Osteoblast (primary cell): ENCODE results near the gene LAMA4. TPM values are rescaled to one million over a fixed set of nuclear protein-coding genes. Genes with fewer than 3 reads are reported as not detected.
A peak's percentile ranks its signal among the peaks of the same experiment; 100 is the strongest.
"Not testable (repeated sequence)": the region's sequence is repeated elsewhere in the genome, so short reads cannot be mapped to it uniquely, and the experiment has no call there.

Experiments
- DNase-seq: peaks from one replicate; pipeline ENCODE4 v3.0.0; 2011; ENCODE audit warnings: low spot score, mixed read lengths; ENCODE audit not compliant: insufficient read length; ENCODE audit errors: missing footprints
- H2AFZ ChIP-seq: 2 replicates; pipeline ENCODE4 v1.6.0; 2011; ENCODE audit warnings: mild to moderate bottlenecking, low read length
- H3K27ac ChIP-seq: 2 replicates; pipeline ENCODE4 v1.5.1; 2011; ENCODE audit warnings: mild to moderate bottlenecking, low read depth, low read length, moderate library complexity
- H3K27me3 ChIP-seq: 2 replicates; pipeline ENCODE4 v1.6.0; 2012; ENCODE audit warnings: mild to moderate bottlenecking, control low read depth, inconsistent platforms, low read length, moderate library complexity; ENCODE audit not compliant: insufficient read depth
- H3K36me3 ChIP-seq: 2 replicates; pipeline ENCODE4 v1.5.1; 2011; ENCODE audit warnings: mild to moderate bottlenecking, low read length, control low read depth, moderate library complexity; ENCODE audit not compliant: insufficient read depth
- H3K4me1 ChIP-seq: 2 replicates; pipeline ENCODE4 v1.5.1; 2011; ENCODE audit warnings: mild to moderate bottlenecking, low read length, control low read depth, moderate library complexity; ENCODE audit not compliant: insufficient read depth
- H3K4me2 ChIP-seq: 2 replicates; pipeline ENCODE4 v1.6.0; 2011; ENCODE audit warnings: mild to moderate bottlenecking, low read length; ENCODE audit not compliant: insufficient read depth
- H3K4me3 ChIP-seq: fragments of 200-600 bp; sonication (generic); 3 replicates; pipeline ENCODE4 v1.5.1; 2012; ENCODE audit warnings: mild to moderate bottlenecking, low read length, inconsistent platforms; ENCODE audit not compliant: insufficient read depth
- H3K79me2 ChIP-seq: 2 replicates; pipeline ENCODE4 v1.6.0; 2012; ENCODE audit warnings: mild to moderate bottlenecking, low read length, control low read depth, inconsistent platforms; ENCODE audit not compliant: insufficient read depth
- H3K9me3 ChIP-seq: 2 replicates; pipeline ENCODE4 v1.5.1; 2011; ENCODE audit warnings: low read depth, low read length, control low read depth
- H4K20me1 ChIP-seq: 2 replicates; pipeline ENCODE4 v1.6.0; 2012; ENCODE audit warnings: mild to moderate bottlenecking, low read length, control low read depth; ENCODE audit not compliant: insufficient read depth
- total RNA-seq: library from RNA; depleted of rRNA; stranded (reverse); fragments of >200 nt; gene quantifications from 2 replicates; pipeline ENCODE4 v1.2.3, GENCODE V29; 2012
- TF ChIP-seq, protein P1 (sequence below): IDR thresholded peaks from 2 replicates; pipeline ENCODE4 v1.5.1; 2011; ENCODE audit warnings: mild to moderate bottlenecking, low read depth, low read length, moderate library complexity; ENCODE audit errors: extremely low read depth

LAMA4 gene
- total RNA-seq, 1 donor = 260 TPM

DNA sequence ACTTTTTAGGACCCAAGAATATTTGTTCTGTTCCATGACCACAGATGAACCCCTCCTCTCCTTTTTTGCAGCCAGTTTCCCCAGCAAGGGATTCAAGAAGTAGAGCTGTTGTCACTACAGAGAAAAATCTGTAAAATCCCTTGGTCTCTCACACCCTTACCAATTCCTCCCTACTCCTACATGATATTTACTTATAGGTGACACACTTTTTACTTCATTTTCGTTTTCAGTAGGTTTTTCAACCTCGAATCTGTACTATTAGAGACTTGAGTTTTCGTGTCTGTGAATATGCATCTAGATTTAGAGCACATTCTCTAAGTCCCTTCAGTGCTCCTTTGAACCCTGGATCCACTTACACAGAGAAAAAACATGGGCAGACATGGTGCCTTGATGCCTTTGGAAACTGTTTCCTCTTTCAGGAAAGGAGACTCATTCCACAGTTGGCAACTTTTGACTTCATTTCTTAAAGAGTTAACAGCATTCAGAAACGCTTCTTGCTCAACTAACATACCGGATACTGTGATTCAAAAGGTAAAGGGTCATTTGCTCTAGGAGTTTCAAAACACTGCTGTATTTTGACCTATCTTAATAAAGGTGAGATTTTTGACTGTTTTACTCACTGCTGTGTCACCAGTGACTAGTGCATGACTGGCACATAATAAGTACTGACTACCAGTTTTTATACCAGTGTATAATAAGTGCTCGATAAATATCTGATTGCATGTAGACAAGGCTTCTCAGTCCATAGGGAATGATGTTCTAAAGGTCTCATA, 50.6 kb downstream of the LAMA4 start:
- DNase-seq = no peak
- H3K4me2 ChIP-seq = peak overlapping the region; percentile 69
- H4K20me1 ChIP-seq = no peaks in the 10 kb centered on the region
- H3K27ac ChIP-seq = peak overlapping the region; percentile 97
- no peaks in the 10 kb centered on the region for H3K79me2 ChIP-seq
- no peaks in the 10 kb centered on the region for H3K9me3 ChIP-seq
- H3K4me1 ChIP-seq = peaks cover 55% of the 10 kb centered on the region
- TF ChIP-seq, protein P1, sequence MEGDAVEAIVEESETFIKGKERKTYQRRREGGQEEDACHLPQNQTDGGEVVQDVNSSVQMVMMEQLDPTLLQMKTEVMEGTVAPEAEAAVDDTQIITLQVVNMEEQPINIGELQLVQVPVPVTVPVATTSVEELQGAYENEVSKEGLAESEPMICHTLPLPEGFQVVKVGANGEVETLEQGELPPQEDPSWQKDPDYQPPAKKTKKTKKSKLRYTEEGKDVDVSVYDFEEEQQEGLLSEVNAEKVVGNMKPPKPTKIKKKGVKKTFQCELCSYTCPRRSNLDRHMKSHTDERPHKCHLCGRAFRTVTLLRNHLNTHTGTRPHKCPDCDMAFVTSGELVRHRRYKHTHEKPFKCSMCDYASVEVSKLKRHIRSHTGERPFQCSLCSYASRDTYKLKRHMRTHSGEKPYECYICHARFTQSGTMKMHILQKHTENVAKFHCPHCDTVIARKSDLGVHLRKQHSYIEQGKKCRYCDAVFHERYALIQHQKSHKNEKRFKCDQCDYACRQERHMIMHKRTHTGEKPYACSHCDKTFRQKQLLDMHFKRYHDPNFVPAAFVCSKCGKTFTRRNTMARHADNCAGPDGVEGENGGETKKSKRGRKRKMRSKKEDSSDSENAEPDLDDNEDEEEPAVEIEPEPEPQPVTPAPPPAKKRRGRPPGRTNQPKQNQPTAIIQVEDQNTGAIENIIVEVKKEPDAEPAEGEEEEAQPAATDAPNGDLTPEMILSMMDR = no peak
- H3K36me3 ChIP-seq = peaks cover 61% of the 10 kb centered on the region
- H2AFZ ChIP-seq = peak overlapping the region; percentile 54
- H3K4me3 ChIP-seq = peak overlapping the region; percentile 28
- no peaks in the 10 kb centered on the region for H3K27me3 ChIP-seq

DNA sequence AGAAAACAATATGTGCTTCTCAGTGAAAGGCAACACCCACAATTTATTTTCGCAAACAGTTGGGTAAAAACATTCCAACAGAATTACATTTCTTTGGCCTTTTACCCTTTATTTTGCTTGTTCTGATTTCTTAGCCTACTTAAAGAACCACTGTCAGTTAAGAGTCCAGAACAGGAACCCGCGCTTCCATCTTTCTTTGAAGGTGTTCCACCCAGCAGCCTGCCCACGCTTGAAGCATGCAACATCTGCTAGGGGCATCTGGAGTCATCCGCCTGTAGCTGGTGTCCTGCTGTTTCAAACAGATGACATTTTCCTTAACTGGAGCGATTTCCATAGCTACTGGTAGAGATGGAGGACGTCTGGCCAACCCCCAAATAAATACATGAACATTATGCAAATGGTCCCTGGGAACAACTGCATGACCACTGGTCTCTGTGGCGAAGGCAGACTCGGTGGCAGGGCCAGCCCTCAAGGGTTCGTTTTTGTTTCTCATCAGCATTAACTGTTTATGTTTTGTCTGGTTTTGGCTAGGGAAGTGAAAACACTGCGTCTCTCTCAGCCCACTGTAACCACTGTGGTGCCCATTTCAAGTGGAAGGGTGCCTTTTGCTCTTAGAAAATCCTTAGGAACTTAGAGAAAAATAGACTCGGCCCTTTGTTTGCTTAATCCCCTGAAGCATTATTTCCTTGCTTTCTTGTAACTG, 51.6 kb downstream of the LAMA4 start:
- Histone ChIP-seq H3K27ac (peak overlapping the region; percentile 97), H3K27me3 (no peaks in the 10 kb centered on the region), H4K20me1 (no peaks in the 10 kb centered on the region), H3K4me2 (peak overlapping the region; percentile 69), H3K4me3 (no peak overlapping the region), H3K4me1 (peaks cover 55% of the 10 kb centered on the region), H3K9me3 (no peaks in the 10 kb centered on the region), H2AFZ (peak overlapping the region; percentile 76), H3K79me2 (no peaks in the 10 kb centered on the region), H3K36me3 (peaks cover 71% of the 10 kb centered on the region)
- DNase-seq = no peak
- TF ChIP-seq, protein P1 = no peak

DNA sequence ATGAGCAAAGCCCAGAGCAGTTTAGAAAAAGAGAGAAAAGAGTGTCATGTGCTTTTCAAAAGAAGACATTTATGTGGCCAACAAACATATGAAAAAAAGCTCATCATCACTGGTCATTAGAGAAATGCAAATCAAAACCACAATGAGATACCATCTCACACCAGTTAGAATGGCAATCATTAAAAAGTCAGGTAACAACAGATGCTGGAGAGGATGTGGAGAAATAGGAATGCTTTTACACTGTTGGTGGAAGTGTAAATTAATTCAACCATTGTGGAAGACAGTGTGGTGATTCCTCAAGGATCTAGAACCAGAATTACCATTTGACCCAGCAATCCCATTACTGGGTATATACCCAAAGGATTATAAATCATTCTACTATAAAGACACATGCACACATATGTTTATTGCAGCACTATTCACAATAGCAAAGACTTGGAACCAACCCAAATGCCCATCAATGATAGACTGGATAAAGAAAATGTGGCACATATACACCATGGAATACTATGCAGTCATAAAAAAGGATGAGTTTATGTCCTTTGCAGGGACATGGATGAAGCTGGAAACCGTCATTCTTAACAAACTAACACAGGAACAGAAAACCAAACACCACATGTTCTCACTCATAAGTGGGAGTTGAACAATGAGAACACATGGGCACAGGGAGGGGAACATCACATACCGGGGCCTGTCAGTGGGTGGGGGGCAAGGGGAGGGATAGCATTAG, 54.0 kb downstream of the LAMA4 start:
- H3K79me2 ChIP-seq, H4K20me1 ChIP-seq, H2AFZ ChIP-seq, H3K4me2 ChIP-seq, DNase-seq, H3K27ac ChIP-seq, H3K9me3 ChIP-seq, H3K4me3 ChIP-seq, H3K27me3 ChIP-seq: not testable (repeated sequence)
- H3K4me1 ChIP-seq = peaks cover 33% of the 10 kb centered on the region
- peaks cover 77% of the 10 kb centered on the region for H3K36me3 ChIP-seq

DNA sequence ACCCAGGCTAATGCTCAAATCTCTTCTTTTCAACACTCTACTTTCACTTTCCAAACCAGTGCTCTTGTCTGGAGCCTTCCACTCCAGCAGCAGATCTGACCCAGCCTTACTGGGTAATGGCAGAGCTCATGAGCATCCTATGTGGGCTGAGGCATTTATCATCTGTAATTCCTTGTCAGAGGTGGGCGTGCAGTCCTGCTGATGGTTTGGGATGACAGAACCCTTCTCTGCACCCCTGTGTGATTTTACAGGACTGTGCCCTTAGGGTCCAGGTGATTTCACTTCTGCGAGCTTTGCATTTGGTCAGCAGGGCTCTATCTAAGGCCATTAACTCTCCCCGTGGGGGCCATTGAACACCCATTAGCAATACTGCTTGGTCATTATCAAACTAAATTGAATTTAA, 55.4 kb downstream of the LAMA4 start:
- H4K20me1 ChIP-seq = no peaks in the 10 kb centered on the region
- H3K36me3 ChIP-seq = peaks cover 76% of the 10 kb centered on the region
- no peak overlapping the region for H2AFZ ChIP-seq
- H3K9me3 ChIP-seq = no peaks in the 10 kb centered on the region
- H3K27ac ChIP-seq = no peak overlapping the region
- DNase-seq = no peak
- TF ChIP-seq, protein P1 = no peak
- H3K4me2 ChIP-seq = no peak overlapping the region
- no peaks in the 10 kb centered on the region for H3K79me2 ChIP-seq
- peaks cover 20% of the 10 kb centered on the region for H3K4me1 ChIP-seq
- H3K4me3 ChIP-seq = no peak overlapping the region
- no peaks in the 10 kb centered on the region for H3K27me3 ChIP-seq
